AG08396 (cell line): ENCODE measurements around the gene ROR1.

Experiments
- DNase-seq: peaks from one replicate; pipeline ENCODE4 v3.0.0; 2012; ENCODE audit warnings: low spot score, mixed read lengths

ROR1 gene

GRCh38 chr1:64140596-64140995 lies 366.8 kb downstream of the ROR1 start:
- DNase-seq, result no peak

DNA sequence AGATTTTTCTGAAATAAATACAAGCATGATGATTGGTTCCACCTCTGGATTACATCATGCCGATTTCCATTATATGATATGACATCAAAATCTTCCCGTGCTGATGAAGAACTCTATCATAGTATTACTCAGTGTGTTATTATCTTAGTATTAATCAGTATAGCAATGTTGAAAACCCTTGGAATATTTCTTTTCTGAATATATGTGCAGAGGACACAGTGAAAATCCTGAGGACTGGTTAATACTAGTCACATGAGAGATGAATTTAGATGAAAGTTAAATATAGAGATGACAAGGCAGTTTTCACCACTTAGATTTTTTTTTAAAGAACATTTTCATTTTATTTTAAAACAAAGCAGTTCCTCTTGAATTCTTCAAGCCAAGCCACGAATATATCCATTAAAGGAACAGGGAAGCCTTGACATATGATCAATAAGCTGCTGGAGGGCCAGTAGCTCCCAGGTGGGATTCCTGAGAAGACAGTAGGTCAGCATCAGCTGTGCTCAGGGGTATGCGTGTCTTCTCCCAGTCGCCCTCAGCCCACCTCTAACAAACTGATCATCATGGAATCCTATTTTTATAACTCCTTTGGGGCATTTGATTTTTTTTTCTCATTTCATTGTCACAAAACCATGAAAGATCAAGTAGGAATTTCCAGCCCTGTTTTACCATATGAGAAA lies 373.4 kb downstream of the ROR1 start:
- DNase-seq, result no peak

DNA sequence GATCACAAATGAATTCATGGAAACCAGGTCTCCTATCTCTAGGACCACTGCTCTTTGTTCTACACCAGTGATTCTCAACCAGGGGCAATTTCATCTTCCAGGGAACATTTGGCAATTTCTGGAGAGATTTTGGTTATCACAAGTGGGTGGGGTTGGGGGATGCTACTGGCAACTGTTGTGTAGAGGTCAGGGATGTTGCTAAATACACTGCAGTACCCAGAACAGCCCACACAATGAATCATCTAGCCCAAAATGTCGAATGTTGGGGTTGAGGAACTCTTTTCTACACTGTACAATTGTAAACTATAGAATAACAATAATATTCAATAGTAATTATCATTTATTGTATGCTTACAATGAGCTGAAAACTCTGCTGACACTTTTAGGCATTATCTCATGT lies 373.9 kb downstream of the ROR1 start:
- DNase-seq, result no peak

DNA sequence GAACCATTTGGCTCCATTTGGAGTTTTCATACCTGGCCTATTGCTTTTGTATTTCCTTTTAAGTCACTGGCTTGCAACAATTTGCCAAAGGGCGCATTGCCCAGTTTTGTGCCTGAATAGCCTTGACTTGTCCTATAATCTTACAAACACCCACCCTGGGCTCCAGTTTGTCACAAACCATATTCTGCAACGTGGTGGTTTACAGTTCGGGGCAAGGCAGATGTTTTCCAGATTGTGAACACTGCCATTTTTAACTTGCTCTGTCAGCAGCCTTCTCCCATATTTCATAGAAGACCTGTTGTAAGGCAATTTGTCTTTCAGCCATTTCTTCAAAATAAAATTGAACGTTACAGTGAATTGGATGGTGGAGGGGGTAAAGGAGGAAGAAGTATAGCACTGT lies 376.4 kb downstream of the ROR1 start:
- DNase-seq, result no peak

DNA sequence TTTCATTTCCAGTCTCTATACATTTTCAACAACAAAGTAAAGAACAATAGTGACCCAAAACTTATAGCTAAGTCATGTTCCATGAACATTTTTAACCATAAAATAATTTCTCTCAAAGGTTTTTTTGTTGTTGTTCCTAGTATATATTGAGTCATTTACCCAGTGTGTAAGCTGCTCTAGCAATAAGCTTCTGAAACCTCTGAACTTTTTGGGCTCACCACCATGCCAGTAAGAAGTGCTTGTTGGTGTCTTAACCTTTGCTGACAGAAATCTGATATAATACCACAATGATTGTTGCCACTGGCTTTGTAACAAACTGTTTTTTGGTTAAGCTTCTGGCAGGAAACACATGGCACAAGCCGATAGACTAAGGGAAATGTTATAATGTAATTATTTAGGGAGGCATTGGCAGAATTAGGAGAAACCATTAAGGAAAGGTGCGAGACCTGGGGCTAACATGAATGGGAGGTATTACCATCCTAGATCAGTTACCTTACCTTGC lies 377.0 kb downstream of the ROR1 start:
- DNase-seq, result no peak

- DNase-seq, result no peak
These were observed 381.5 kb downstream of the ROR1 start for GRCh38 chr1:64155278-64155677.

GRCh38 chr1:64161357-64161941 lies 387.6 kb downstream of the ROR1 start:
- peak; percentile 57 for DNase-seq

GRCh38 chr1:64162151-64162550 lies 388.3 kb downstream of the ROR1 start:
- no peak for DNase-seq

DNA sequence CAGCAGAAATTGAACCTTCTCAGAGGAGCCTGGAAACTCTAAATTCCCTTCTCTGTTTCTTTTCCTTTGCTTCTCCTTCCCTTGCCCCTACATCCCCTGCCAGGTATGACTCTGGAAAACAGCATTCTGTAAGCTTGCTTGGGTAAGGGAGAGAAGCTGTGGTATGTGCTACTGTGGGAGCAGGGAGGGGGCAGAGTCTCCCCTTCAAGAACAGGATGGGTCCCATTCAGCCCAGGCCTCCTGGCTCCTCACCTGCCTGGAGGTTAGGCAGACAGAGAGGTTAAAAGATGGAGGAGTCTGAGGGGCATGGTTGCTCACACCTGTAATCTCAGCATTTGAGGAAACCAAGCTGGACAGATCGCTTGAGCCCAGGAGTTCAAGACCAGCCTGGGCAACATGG lies 389.0 kb downstream of the ROR1 start:
- DNase-seq, result no peak

DNA sequence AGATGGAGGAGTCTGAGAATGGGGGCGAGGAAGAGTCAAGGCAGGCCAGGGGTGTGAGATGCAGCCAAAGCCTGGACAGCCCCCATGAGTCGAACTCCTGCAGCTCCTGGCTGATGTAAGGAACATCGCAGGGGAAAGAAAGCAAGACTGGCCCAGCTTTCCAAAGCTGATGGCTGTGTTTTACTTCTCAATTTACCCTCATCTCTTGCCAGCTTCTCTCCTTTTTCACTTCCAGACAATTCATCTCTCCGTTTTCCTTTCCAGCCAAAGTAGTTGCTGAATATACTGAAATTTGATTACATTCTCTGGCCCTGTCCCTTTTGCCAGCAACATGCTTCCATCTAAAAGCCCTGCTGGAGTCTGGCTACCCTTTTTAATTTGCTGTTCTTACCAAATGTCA lies 389.6 kb downstream of the ROR1 start:
- no peak for DNase-seq

DNA sequence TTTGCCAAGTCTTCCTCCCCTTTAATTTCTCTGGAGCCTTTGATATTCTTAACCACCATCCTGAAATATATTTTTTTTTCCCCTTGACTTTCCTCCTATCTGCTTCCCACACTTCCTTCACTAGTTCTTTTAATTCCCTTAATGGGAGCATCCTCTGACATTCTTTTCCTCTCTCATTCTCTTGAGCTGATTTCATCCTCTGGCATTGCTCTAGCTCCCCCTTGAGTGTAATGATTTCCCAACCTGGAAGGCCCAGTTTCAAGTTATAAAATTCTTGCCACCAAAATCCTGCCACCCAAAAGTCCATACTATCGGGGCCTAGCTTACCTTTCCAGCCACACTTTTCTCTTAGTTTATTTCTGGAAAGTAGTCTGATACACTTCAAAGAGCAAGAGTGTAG lies 390.2 kb downstream of the ROR1 start:
- peak; percentile 24 for DNase-seq

DNA sequence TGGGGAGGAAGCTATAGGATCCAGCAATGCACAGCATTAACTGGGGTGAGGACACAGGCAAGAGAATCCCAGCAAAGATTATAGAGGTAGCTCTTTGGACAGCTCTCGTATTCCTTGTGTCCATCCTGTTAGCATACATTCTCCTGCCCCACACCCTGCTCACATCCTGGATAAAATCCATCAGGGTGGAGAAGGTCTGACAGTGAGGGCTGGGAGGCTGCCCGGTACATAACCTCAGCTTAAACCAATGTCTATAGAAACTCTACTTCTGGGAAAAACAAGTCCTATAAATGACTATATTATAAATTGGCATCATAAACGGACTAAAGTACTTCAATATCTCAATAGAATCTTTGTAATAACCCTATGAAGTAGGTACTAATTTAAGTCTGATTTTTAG lies 392.8 kb downstream of the ROR1 start:
- no peak for DNase-seq

DNA sequence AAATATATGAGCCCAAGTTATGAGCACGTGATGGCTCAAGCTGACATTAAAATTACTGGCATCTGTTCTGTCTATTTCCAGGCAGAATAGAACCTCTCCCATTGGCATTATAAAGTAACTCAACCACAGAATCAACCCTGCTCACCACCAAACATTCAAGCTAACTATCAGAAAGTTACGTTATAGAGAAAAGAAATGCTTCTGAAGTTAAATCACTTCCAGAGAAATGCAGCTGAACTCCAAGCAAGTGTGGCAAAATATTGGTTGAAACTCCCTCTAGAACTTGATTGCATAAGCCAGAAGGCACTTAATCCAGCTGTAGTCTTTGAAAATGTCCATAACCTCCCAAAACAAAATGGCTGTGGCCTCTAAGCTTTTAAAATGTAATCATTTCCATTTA lies 393.4 kb downstream of the ROR1 start:
- no peak for DNase-seq

DNA sequence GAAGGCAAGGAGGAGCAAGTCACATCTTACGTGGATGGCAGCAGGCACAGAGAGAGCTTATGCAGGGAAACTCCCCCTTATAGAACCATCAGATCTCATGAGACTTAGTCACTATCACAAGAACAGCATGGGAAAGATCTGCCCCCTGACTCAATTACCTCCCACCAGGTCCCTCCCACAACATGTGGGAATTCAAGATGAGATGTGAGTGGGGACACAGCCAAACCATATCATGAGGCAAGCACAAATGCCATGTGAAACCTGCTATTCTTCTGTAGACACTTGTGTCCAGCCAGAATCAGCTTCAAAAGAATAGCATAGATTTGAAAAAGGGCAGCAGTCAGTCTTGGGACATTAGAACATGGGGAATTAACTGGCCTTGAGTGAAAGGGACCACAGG lies 397.4 kb downstream of the ROR1 start:
- DNase-seq, result no peak

DNA sequence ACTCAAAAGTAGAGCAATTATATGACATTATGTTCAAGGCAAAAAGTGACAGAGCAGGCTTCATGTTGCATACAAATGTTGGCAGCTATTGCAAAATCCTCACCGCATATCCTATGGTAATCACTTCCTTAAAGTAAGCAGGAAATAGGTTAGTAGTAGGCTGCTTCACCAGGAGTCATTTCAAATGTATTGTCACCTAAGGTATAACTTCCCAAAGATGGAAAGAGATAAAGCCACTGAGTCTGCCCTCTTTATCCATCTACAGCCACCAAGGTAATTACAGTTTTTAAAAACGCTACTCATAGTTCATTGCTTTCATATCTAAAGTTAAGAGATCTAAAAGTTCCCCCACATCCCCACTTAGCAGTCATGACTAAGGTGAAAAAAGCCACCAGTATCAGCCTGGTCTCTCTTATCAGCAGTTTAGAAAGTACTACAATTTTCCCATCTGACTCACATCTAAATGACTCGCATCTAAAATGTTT lies 398.0 kb downstream of the ROR1 start:
- no peak for DNase-seq

GRCh38 chr1:64172458-64172983 lies 398.7 kb downstream of the ROR1 start:
- no peak for DNase-seq

GRCh38 chr1:64173336-64173940 lies 399.6 kb downstream of the ROR1 start:
- no peak for DNase-seq

- no peak for DNase-seq
These were observed 401.8 kb downstream of the ROR1 start for GRCh38 chr1:64175639-64176038.

GRCh38 chr1:64176659-64177058 lies 402.8 kb downstream of the ROR1 start:
- DNase-seq, result no peak

DNA sequence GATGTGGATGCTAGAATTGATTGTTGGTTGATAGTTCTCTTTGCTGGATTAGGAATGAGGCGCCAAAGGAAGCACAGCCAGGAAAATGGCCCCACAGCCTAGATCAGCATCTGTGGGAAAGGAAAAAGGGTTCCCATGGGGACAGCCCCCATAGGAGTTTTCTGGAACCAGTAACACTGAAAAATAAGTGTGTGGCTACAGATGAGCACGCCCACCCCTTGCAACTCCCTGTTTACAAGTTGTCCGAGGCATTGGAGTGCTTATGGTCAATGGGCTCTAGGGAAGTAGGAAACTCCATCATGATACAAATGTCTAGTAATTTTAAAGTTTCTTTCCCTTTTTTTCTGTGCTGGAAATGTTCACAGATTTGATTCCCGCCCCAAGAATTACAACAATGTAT lies 405.8 kb downstream of the ROR1 start:
- no peak for DNase-seq

DNA sequence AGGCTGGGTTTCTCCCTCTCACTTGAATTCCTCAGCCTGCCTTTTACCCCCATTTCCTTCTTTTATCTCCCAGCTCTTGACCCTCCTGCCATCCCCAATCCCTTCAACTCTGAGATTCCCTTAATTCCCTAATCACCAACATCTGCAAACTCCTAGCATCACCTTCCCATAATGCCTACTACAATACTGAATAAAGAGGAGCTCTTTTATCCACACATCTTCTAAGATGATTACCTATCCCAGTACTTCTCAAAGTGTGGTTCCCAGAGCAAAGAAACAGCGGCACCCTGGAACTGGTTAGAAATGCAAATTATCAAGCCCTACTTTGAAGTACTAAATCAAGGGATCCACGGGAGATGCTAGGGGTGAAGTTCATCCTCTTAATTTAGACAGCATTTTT lies 408.4 kb downstream of the ROR1 start:
- no peak for DNase-seq

- no peak for DNase-seq
These were observed 409.7 kb downstream of the ROR1 start for GRCh38 chr1:64183395-64184002.

GRCh38 chr1:64184003-64184440 lies 410.2 kb downstream of the ROR1 start:
- DNase-seq, result no peak
